HUDEP-2 (cell line): ENCODE measurements around the gene ADRA2B.

Source experiments
- DNase-seq, 76 experiments: peaks; one replicate each; lab custom pipeline; 2025; ENCODE audit not compliant: unreplicated experiment in 76 of 76; lab: John Stamatoyannopoulos, UW

ADRA2B gene

GRCh38 chr2:96106991-96107707 lies 9.2 kb downstream of the ADRA2B start:
- DNase-seq: no peak

- DNase-seq: no peak
Observed at GRCh38 chr2:96105994-96106715, 10.2 kb downstream of the ADRA2B start.

GRCh38 chr2:96105152-96105915 lies 11.0 kb downstream of the ADRA2B start:
- DNase-seq: no peak

- no peak for DNase-seq
Observed at GRCh38 chr2:96104487-96104861, 11.9 kb downstream of the ADRA2B start.

GRCh38 chr2:96103761-96104486 lies 12.4 kb downstream of the ADRA2B start:
- DNase-seq: no peak

GRCh38 chr2:96103187-96103601 lies 13.2 kb downstream of the ADRA2B start:
- DNase-seq: no peak

- DNase-seq: no peak
Observed at GRCh38 chr2:96102596-96103186, 13.7 kb downstream of the ADRA2B start.

GRCh38 chr2:96100893-96101304 lies 15.5 kb downstream of the ADRA2B start:
- DNase-seq: no peak

GRCh38 chr2:96099861-96100798 lies 16.2 kb downstream of the ADRA2B start:
- DNase-seq: no peak

- DNase-seq: no peak
Observed at GRCh38 chr2:96098900-96099590, 17.3 kb downstream of the ADRA2B start.

GRCh38 chr2:96097951-96098823 lies 18.2 kb downstream of the ADRA2B start:
- DNase-seq: no peak

- DNase-seq: no peak
Observed at GRCh38 chr2:96097441-96097840, 18.9 kb downstream of the ADRA2B start.

GRCh38 chr2:96095116-96095636 lies 21.2 kb downstream of the ADRA2B start:
- peak in 12 of 76 experiments; percentile 2 to 66 (median 14) for DNase-seq

- DNase-seq: no peak
Observed at GRCh38 chr2:96093528-96093927, 22.8 kb downstream of the ADRA2B start.

GRCh38 chr2:96092951-96093350 lies 23.4 kb downstream of the ADRA2B start:
- no peak for DNase-seq

GRCh38 chr2:96092573-96092877 lies 23.8 kb downstream of the ADRA2B start:
- DNase-seq: no peak

GRCh38 chr2:96091711-96092572 lies 24.4 kb downstream of the ADRA2B start:
- peak in 4 of 76 experiments; percentile 7 to 17 (median 12) for DNase-seq
